H1 (cell line): ENCODE results near the gene ZNF581. TPM values are rescaled to one million over a fixed set of nuclear protein-coding genes. Genes with fewer than 3 reads are reported as not detected.

Experiments
- CBX8 ChIP-seq: fragments of 300-800, 300-1000 bp; sonication (generic); IDR thresholded peaks from 2 replicates; pipeline ENCODE4 v1.7.1; 2016; ENCODE audit warnings: low read depth, low read length, borderline replicate concordance
- CTBP2 ChIP-seq: IDR thresholded peaks from 2 replicates; pipeline ENCODE4 v1.7.0; 2011; ENCODE audit warnings: borderline replicate concordance, mild to moderate bottlenecking, moderate library complexity, mixed read lengths, low read length; ENCODE audit not compliant: insufficient read depth, insufficient read length
- GABPA ChIP-seq: IDR thresholded peaks from 2 replicates; pipeline ENCODE4 v1.6.1; 2011; ENCODE audit warnings: mild to moderate bottlenecking, low read length, moderate library complexity, borderline replicate concordance; ENCODE audit not compliant: insufficient read depth
- HDAC6 ChIP-seq: IDR thresholded peaks from one replicate; pipeline ENCODE4 v1.7.1; 2012; ENCODE audit warnings: low read depth, mild to moderate bottlenecking, inconsistent platforms, low read length, moderate library complexity
- NRF1 ChIP-seq: IDR thresholded peaks from 2 replicates; pipeline ENCODE4 v1.6.1; 2011; ENCODE audit warnings: mild to moderate bottlenecking, low read depth, low read length, improper control_type of control experiment
- PHF8 ChIP-seq: fragments of 200-600 bp; sonication (generic); conservative IDR thresholded peaks from 2 replicates; pipeline ENCODE4 v1.7.1; 2012; ENCODE audit warnings: low read depth, mild to moderate bottlenecking, inconsistent platforms, low read length, moderate library complexity
- POU5F1 ChIP-seq: IDR thresholded peaks from 2 replicates; pipeline ENCODE4 v1.6.1; 2011; ENCODE audit warnings: low read depth, mild to moderate bottlenecking, low read length, moderate library complexity
- RFX5 ChIP-seq: IDR thresholded peaks from 2 replicates; pipeline ENCODE4 v1.6.1; 2011; ENCODE audit warnings: low read depth, low read length, improper control_type of control experiment, borderline replicate concordance
- SUZ12 ChIP-seq: fragments of 200-600 bp; sonication (generic); IDR thresholded peaks from 2 replicates; pipeline ENCODE4 v1.6.1; 2012; ENCODE audit warnings: mild to moderate bottlenecking, inconsistent platforms, low read length, moderate library complexity, mixed read lengths
- TAF1 ChIP-seq: IDR thresholded peaks from 2 replicates; pipeline ENCODE4 v1.6.1; 2011; ENCODE audit warnings: mild to moderate bottlenecking, low read depth, low read length
- TEAD4 ChIP-seq: IDR thresholded peaks from 2 replicates; pipeline ENCODE4 v1.6.1; 2012; ENCODE audit warnings: low read depth, low read length, inconsistent platforms, mixed read lengths
- polyA plus RNA-seq, 7 experiments: library from polyadenylated mRNA; depleted of rRNA in 3 of 7; stranded (reverse) in 5 of 7; unstranded in 2 of 7; fragments of >200 nt in 5 of 7; fragments of 200-250 nt in 2 of 7; gene quantifications; 1 replicate in 5 of 7; 2 replicates in 1 of 7; 4 replicates in 1 of 7; pipeline versions ENCODE4 v1.2.1 to v1.2.3, GENCODE V29; 2011 to 2013; ENCODE audit warnings: missing spikeins in 2 of 7, mixed read lengths in 2 of 7
- total RNA-seq: library from RNA; stranded (reverse); fragmentation: NEBNext Ultra II Directional; extraction: Animal tissue kit (Norgen Biotek cat#: 25700); gene quantifications from 2 replicates; pipeline ENCODE4 v1.2.1, GENCODE V29; 2021
- TF ChIP-seq, protein P1 (sequence below): IDR thresholded peaks from 2 replicates; pipeline ENCODE4 v1.6.1; 2012; ENCODE audit warnings: inconsistent platforms

Gene ZNF581
- total and polyA plus RNA-seq, 2 of the 8 experiments (the other 6 are each of a cell fraction or from before 2014, with no cell fraction given), result 73.0 to 76.1 TPM

DNA sequence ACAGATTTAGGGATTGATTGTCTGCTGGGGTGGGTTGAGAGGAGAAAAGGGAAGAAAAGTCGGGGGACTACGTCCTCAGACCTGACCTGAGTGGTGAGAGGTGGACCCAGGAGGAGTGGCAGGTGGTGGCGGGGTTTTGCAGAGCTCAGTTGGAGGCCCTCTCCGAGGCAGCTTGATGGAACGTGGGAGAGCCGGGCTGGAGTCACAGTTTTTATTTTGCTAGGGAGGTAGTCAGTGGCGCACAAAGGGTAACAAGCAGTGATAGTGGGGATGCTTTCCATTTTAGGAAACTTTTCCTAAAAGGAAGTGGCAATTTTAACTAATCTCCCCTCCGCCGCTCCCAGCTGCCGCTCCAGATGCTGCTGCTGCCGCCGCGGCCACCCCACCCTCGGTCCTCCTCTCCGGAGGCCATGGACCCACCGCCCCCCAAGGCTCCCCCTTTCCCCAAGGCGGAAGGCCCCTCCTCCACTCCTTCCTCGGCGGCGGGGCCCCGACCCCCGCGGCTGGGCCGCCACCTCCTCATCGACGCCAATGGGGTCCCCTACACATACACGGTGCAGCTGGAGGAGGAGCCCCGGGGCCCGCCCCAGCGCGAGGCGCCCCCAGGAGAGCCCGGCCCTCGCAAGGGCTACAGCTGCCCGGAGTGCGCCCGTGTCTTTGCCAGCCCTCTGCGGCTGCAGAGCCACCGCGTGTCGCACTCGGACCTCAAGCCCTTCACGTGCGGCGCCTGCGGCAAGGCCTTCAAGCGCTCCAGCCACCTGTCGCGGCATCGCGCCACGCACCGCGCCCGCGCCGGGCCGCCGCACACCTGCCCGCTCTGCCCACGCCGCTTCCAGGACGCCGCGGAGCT is 1.1 kb upstream of the ZNF581 start (continued):
- TF ChIP-seq PHF8 (peak; percentile 28; the same call in 1 of the 2 replicates), CTBP2 (no peak), NRF1 (no peak), POU5F1 (no peak), RFX5 (no peak), CBX8 (no peak), TAF1 (no peak), TEAD4 (no peak), SUZ12 (no peak), HDAC6 (no peak), GABPA (no peak)
- TF ChIP-seq, protein P1, sequence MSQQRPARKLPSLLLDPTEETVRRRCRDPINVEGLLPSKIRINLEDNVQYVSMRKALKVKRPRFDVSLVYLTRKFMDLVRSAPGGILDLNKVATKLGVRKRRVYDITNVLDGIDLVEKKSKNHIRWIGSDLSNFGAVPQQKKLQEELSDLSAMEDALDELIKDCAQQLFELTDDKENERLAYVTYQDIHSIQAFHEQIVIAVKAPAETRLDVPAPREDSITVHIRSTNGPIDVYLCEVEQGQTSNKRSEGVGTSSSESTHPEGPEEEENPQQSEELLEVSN, result peak; percentile 57
